HG02588 (cell line): ENCODE measurements around the gene DMAP1.
"Not testable (repeated sequence)": the region's sequence is repeated elsewhere in the genome, so short reads cannot be mapped to it uniquely, and the experiment has no call there.

ENCODE experiments used
- ATAC-seq: cut with Tn5 transposase; IDR thresholded peaks from one replicate; pipeline ENCODE4 v1.9.1; 2021; ENCODE audit warnings: mild to moderate bottlenecking, moderate library complexity; ENCODE audit not compliant: unreplicated experiment

The DMAP1 gene

GRCh38 chr1:44213222-44214112 lies at the start of gene DMAP1:
DMAP1 (plus strand) TSS chr1:44213471; CDS start chr1:44213754, 283 bp downstream.
- peak; percentile 60 for ATAC-seq

- no peak for ATAC-seq
Measured at GRCh38 chr1:44168520-44169098, 44.7 kb upstream of the DMAP1 start.

- no peak for ATAC-seq
Measured at GRCh38 chr1:44170281-44170823, 42.9 kb upstream of the DMAP1 start.

- ATAC-seq = no peak
Measured at GRCh38 chr1:44174630-44175029, 38.6 kb upstream of the DMAP1 start.

- no peak for ATAC-seq
Measured at GRCh38 chr1:44200336-44200735, 12.9 kb upstream of the DMAP1 start.

GRCh38 chr1:44206545-44206944 lies 6.7 kb upstream of the DMAP1 start:
- ATAC-seq = not testable (repeated sequence)

GRCh38 chr1:44208226-44208625 lies 5.0 kb upstream of the DMAP1 start:
- ATAC-seq = no peak

- ATAC-seq = no peak
Measured at GRCh38 chr1:44210595-44210994, 2.7 kb upstream of the DMAP1 start.

GRCh38 chr1:44212355-44213221 lies 683 bp upstream of the DMAP1 start:
- ATAC-seq = no peak

- ATAC-seq = no peak
Measured at GRCh38 chr1:44217809-44218410, 4.6 kb downstream of the DMAP1 start.

- ATAC-seq = no peak
Measured at GRCh38 chr1:44218503-44219300, 5.4 kb downstream of the DMAP1 start.

GRCh38 chr1:44219301-44219626 lies 6.0 kb downstream of the DMAP1 start:
- ATAC-seq = no peak

- no peak for ATAC-seq
Measured at GRCh38 chr1:44220001-44220751, 6.9 kb downstream of the DMAP1 start.

- ATAC-seq = no peak
Measured at GRCh38 chr1:44220755-44221154, 7.5 kb downstream of the DMAP1 start.

GRCh38 chr1:44221769-44222168 lies 8.5 kb downstream of the DMAP1 start:
- no peak for ATAC-seq

GRCh38 chr1:44222397-44223186 lies 9.3 kb downstream of the DMAP1 start:
- no peak for ATAC-seq

GRCh38 chr1:44223187-44223610 lies 9.9 kb downstream of the DMAP1 start:
- ATAC-seq = no peak

GRCh38 chr1:44225761-44226160 lies 12.5 kb downstream of the DMAP1 start:
- no peak for ATAC-seq
